GM18519 (cell line): ENCODE results near the gene MEGF6.
"Not testable (repeated sequence)": the region's sequence is repeated elsewhere in the genome, so short reads cannot be mapped to it uniquely, and the experiment has no call there.

ENCODE experiments used
- ATAC-seq: cut with Tn5 transposase; IDR thresholded peaks from one replicate; pipeline ENCODE4 v1.9.1; 2021; ENCODE audit warnings: mild to moderate bottlenecking, moderate library complexity; ENCODE audit not compliant: unreplicated experiment, low FRiP score

MEGF6 gene

DNA sequence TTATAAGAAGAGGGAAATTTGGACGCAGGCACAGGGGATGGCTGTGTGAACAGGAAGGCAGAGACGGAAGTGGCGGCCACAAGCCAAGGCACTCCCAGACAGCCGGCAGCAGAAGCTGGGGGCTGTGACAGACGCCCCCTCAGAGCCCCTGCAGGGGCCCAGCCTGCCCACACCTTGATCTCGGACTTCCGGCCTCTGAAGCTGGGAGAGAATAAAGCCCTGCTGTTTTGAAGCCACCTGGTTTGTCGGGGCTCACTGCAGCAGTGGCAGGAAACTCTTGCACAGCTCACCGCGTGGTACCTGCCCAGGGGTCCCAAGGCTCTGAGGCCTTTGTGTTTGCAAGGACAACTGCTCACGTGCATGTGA is 13.7 kb downstream of the MEGF6 start:
- ATAC-seq, result no peak

GRCh38 chr1:3596663-3597598 is 14.4 kb downstream of the MEGF6 start:
- ATAC-seq, result no peak

- no peak for ATAC-seq
Measured at GRCh38 chr1:3595949-3596348, 15.4 kb downstream of the MEGF6 start.

DNA sequence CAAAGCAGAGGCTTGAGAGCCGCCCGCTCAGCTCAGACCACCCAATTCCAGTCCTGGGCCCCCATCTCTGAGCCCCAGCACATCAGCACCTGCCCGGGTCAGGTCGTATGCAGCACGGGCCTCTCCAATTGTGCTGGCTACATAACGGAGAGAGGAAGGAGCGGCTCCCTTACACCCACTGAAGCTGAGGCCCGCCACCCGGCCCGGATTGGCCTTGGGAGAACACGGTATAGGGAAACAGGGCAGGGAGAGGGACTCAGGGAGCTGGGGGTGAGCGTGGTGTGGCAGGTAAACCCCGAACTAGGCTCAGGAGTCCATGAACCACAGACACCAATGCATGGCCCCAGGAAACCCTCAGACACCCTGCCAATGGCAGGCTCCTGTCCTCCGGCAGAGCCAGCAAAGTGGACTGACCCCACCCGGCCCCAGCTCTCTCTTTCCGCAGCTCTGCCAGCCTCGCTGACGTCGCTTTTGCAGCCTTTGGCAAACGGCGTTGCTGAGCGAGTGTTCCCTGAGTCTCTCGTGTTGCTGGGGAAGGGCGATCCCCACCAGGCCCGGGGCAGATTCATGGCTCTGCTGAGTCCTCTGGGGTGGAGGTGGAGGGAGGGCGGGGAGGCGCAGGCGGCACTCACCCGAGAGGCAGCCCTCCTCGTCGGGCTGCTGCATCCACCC is 16.5 kb downstream of the MEGF6 start:
- ATAC-seq, result no peak

DNA sequence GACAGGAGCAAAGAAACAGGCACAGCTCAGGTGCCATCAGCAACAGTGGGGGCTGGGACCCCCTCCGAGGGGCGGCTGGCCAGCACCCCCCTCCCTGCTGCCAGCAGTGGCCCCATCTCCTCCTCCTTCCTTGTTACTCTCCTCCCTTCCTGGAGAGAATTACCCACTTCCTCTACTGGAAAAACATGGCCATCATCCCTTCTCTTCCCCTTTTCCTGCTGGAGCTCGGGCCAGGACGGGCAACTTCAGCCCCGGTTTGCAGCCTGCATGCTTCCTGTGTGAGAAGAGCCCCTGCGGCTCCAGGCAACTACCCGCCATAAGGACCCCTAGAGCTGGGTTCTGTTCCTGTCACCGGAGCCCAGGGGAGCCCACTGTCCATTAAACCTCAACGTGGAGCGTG is 17.6 kb downstream of the MEGF6 start:
- no peak for ATAC-seq

- ATAC-seq, result no peak
Measured at GRCh38 chr1:3593334-3593733, 18.0 kb downstream of the MEGF6 start.

DNA sequence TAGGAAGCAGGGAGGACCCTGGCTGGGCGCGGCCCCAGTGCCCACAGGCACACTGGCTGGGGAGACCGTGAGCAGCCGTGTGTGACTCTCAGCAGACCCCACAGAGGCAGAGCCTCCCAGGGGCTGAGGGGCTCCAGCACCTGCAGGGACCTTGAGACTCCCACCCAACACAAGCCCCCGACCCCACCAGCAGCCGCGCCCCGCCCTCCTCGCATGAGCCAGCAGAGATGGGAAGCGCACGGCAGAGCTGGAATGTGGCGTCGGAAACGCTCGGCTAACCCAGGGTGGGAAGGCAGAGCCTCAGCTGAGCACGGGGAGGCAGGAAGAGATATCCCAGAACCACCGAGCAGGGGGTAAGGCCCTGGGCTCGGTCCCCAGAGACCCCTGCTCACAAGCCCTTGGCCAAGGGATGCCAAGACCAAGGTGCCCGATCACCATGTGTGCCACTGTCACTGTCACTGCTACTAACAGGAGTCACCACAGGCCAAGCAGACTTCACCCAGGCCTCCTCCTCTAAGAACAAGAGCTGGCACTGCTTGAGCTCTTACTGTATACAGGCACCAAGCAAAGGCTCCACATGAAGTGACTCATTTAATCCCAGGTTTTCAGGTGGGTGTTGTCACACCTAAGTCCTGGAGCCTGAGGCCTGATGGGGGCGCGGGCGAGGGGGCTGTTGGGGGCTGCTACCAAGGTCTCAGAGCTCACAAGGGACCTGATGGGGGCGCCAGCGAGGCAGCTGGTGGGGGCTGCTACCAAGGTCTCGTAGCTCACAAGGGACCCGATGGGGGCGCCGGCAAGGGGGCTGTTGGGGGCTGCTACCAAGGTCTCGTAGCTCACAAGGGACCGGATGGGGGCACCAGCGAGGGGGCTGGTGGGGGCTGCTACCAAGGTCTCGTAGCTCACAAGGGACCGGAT is 20.1 kb downstream of the MEGF6 start:
- no peak for ATAC-seq

- no peak for ATAC-seq
Measured at GRCh38 chr1:3590139-3590763, 21.1 kb downstream of the MEGF6 start.

- no peak for ATAC-seq
Measured at GRCh38 chr1:3588395-3588794, 22.9 kb downstream of the MEGF6 start.

DNA sequence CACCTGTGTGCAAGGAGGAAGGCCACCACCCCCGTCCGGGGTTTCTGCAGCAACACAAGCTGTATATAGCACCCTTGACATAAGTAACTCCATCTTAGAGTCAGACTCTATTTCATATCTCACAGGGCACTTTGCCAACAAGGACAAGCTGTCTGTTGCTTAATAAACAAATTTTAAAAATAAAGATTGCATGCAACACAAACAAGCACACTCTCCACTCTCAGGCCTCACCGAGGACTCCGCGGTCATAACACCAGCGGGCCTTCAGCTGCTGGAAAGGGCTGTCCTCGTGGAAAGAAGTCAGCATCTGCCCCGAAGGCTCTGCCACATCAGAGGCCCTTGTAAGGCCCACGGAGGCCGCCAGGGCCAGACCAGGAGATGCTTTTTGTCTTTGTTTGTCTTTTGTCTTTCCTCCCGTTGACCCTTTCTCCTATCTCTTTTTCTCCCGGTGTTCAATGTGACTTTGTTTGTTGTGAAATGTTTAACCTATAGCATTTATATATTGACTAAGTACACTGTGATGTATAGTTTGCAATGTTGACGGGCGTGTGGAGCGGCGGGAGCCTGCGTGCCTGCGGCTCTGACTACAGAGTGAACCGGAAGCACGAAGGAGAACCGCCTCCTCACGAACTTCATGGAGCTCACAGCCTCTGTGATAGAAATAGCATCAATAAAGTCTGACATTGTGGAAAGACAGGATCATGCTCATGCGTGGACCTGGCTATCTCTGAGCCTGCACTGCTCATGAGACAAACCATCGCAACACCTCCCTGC is 24.1 kb downstream of the MEGF6 start:
- no peak for ATAC-seq

DNA sequence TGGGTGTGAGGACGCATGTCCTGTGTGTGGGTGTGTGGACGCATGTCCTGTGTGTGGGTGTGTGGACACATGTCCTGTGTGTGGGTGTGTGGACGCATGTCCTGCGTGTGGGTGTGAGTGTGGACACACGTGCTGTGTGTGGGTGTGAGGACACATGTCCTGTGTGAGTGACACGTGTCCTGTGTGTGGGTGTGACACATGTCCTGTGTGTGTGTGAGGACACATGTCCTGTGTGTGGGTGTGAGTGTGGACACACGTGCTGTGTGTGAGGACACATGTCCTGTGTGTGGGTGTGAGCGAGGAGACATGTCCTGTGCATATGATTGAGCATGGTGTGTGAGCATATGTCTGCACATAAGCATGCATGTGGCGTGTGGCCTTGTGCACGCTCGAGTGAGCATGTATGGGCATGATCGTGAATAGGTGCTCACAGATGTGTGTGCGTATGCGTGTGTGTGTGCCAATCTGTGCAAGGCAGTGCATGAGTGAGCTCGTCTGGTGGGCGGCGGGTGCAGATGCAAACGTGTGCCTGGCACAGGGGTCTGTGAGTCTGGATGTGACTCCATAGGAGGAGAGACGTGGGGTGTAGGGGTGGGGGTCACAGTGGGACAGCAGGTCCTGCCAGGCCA is 25.3 kb downstream of the MEGF6 start:
- ATAC-seq, result no peak

- ATAC-seq, result not testable (repeated sequence)
Measured at GRCh38 chr1:3585353-3585868, 25.9 kb downstream of the MEGF6 start.

- ATAC-seq, result no peak
Measured at GRCh38 chr1:3584915-3585314, 26.4 kb downstream of the MEGF6 start.

DNA sequence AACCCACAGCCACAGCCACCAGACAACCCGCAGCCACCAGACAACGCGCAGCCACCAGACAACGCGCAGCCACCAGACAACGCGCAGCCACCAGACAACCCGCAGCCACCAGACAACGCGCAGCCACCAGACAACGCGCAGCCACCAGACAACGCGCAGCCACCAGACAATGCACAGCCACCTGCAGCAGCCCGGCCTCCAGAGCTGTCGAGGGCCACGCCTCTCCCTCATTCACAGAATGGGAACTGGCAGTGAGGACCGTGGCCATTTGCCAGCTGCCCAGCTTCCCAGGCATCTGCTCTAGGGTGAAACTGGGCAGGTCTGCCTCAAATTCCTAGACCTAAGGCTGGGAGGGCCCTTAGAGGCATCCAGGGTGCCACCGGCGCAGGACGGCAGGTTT is 27.6 kb downstream of the MEGF6 start:
- not testable (repeated sequence) for ATAC-seq

GRCh38 chr1:3581296-3582036 is 29.8 kb downstream of the MEGF6 start:
- ATAC-seq, result no peak

DNA sequence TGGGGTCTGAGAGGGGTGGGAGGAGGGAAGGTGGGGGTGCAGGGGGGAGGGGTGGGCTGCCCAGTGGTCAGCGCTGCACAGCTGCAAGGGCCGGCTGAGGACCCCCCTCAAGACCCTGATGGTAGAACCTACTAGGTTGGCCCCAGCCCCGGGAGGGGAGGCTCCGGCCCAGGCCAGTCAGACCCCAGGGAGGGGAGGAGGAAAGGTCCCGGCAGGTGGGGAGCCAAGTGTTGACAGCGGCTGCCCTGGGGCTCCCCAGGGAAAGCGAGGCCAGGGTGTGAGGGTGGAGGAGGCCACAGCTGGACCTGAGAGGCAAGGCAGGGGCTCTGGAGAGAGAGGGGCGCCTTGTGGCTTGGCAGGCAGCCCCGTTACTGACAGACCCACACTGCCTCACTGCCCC is 31.1 kb downstream of the MEGF6 start:
- ATAC-seq, result no peak

GRCh38 chr1:3579626-3580025 is 31.7 kb downstream of the MEGF6 start:
- ATAC-seq, result no peak

GRCh38 chr1:3578906-3579305 is 32.4 kb downstream of the MEGF6 start:
- no peak for ATAC-seq
